ENCODE measurements around the gene CORO1C.

The CORO1C gene

GRCh38 chr12:108647585-108648287 is 83.6 kb downstream of the CORO1C start:
- DNase-seq (ENCODE audit: low read depth) = no peak

DNA sequence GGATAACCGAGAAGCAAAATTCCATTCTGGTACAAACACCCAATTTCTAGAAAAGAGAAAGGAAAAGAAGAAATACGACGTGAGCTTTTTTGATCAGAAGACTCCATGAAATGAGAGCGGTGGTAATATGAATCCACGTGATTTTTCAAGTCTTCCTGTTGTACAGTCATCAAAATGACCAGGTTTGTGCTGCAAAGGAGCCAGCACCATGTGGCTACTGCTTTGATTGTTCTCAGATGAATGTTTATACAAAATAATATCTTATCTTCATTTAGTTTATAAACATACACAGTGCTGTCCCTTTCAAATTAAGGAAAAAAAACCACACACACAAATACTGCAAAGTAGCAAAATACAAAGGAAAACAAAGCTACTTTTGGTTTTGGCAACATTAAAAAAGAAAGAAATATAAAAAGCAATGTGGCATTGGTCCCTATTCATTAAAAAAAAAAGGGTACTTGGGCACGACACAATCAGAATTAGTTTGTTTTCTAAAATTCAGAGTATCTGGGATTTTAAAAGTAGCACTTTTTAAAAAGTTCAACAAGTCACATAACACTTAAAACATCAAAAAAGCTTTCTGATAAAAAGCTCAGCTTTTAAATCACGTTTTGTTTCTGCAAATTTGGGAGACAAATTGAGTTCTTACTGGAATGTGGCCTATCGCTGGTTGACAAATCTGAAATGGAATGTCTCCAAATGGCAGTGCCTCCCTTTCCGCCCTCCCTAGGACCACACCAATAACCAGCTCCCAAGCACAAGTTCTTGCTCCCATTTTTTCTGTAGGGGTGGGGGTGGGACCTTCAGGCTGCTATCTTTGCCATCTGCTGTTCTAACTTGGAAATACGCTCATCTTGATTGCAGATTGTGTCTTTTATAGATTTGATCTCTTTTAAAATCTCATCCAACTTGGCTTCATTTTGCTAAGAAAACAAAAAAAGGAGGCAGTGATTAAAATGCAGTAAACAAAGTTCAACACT is 84.4 kb downstream of the CORO1C start:
- no peak for DNase-seq (ENCODE audit: low read depth)

GRCh38 chr12:108645686-108646599 is 85.4 kb downstream of the CORO1C start:
- no peak for DNase-seq (ENCODE audit: low read depth)

GRCh38 chr12:108644811-108645120 is 86.6 kb downstream of the CORO1C start:
- DNase-seq (ENCODE audit: low read depth) = no peak

- DNase-seq (ENCODE audit: low read depth) = no peak
Observed at GRCh38 chr12:108643941-108644810, 87.1 kb downstream of the CORO1C start.

- no peak for DNase-seq (ENCODE audit: low read depth)
Observed at GRCh38 chr12:108642899-108643654, 88.2 kb downstream of the CORO1C start.

DNA sequence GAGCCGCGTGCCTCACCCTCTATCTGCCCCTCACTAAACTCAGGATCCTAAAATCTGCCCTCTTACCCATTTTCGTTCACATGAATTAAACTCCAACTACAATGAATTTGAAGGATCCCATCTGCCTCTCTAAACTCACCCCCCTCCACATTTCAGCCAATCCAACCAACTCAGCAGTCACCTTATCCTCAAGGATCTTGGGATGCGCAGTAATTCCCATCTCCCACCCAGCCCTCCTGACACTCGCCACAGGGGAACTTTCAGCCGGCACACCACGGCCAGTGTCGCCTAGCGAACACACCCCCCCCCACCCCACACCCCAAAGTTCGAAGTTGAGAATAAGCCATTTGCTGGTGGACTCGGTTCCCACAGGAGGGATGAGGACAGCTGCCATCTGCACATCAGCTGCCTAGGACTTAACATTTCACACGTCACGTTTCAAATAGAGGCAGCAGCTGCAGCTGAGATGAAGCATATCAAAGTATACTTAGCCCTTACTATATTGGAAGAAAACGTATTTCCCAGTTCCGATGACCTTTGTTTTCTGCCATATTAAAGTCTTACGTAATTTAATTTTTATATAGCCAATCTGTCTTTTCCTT is 88.9 kb downstream of the CORO1C start:
- DNase-seq (ENCODE audit: low read depth) = no peak

- DNase-seq (ENCODE audit: low read depth) = no peak
Observed at GRCh38 chr12:108641446-108642268, 89.7 kb downstream of the CORO1C start.

- no peak for DNase-seq (ENCODE audit: low read depth)
Observed at GRCh38 chr12:108640802-108641445, 90.4 kb downstream of the CORO1C start.

- no peak for DNase-seq (ENCODE audit: low read depth)
Observed at GRCh38 chr12:108638997-108639822, 92.1 kb downstream of the CORO1C start.

DNA sequence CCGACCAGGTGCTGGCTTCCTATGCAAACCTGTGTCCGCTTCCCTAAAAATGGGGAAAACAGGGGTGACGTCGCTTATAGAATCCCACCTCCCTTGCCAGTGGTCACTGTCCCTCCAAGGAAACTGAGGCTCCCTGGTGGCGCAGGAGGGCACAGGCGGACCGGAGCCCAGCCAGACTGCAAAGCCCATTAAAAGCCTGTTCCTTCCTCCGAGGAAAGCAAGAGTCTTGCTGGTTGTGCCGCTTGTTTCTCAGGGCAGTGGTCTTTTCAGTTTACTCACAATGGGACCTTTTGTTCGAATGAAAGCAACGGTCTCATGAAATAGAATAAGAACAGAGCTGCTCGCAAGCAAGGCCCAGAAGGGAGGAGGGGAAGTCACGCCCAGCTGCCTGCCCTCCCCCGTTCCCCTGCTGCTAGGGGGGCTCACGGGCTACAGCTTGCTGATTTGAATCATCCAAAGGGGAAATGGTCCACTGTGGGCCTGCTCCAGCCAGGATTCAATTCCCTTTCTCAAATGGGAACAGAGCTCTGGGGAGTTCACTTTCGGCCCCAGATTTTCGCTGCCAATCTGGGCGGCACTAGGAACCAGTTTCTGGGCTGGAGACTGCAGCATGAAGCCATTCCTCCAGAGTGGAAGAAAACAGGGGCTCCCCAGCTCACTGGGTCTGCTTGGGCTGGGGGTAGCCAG is 93.0 kb downstream of the CORO1C start:
- no peak for DNase-seq (ENCODE audit: low read depth)

GRCh38 chr12:108637222-108637971 is 93.9 kb downstream of the CORO1C start:
- DNase-seq (ENCODE audit: low read depth) = no peak

GRCh38 chr12:108635997-108636808 is 95.1 kb downstream of the CORO1C start:
- DNase-seq (ENCODE audit: low read depth) = no peak

GRCh38 chr12:108635201-108635996 is 95.9 kb downstream of the CORO1C start:
- no peak for DNase-seq (ENCODE audit: low read depth)

GRCh38 chr12:108634341-108634751 is 97.0 kb downstream of the CORO1C start:
- no peak for DNase-seq (ENCODE audit: low read depth)
